HUES6 (cell line): ENCODE data around the gene GSC.
"Not testable (repeated sequence)": the region's sequence is repeated elsewhere in the genome, so short reads cannot be mapped to it uniquely, and the experiment has no call there.

Experiments
- H3K27ac ChIP-seq: 2 replicates; pipeline ENCODE4 v1.7.0; 2013; ENCODE audit warnings: low read depth, mild to moderate bottlenecking, low read length, inconsistent platforms
- H3K27me3 ChIP-seq: 2 replicates; pipeline ENCODE4 v1.6.1; 2013; ENCODE audit warnings: low read length; ENCODE audit not compliant: control insufficient read depth, insufficient read depth
- H3K36me3 ChIP-seq: 2 replicates; pipeline ENCODE4 v1.6.1; 2013; ENCODE audit warnings: low read length; ENCODE audit not compliant: control insufficient read depth, insufficient read depth
- H3K4me1 ChIP-seq: 2 replicates; pipeline ENCODE4 v1.6.1; 2013; ENCODE audit warnings: low read length; ENCODE audit not compliant: control insufficient read depth, insufficient read depth
- H3K4me3 ChIP-seq: 2 replicates; pipeline ENCODE4 v1.5.1; 2013; ENCODE audit warnings: low read depth, low read length
- H3K9ac ChIP-seq: one replicate; pipeline ENCODE4 v1.6.1; 2013; ENCODE audit warnings: mild to moderate bottlenecking, low read length
- H3K9me3 ChIP-seq: 2 replicates; pipeline ENCODE4 v1.6.1; 2013; ENCODE audit warnings: low read depth, low read length; ENCODE audit not compliant: control insufficient read depth, insufficient read depth

GSC gene

GRCh38 chr14:94769391-94770250 is at the start of gene GSC:
Gene GSC (minus strand): TSS chr14:94770113. CDS start chr14:94770015, 98 bp downstream.
- peak within 1 kb of the TSS; percentile 67 for H3K4me3 ChIP-seq
- H3K4me1 ChIP-seq = peaks cover 60% of the 10 kb centered on the region
- H3K27ac ChIP-seq = no peak within 1 kb of the TSS
- no peaks in the 10 kb centered on the region for H3K36me3 ChIP-seq
- peaks cover 100% of the 10 kb centered on the region for H3K27me3 ChIP-seq
- H3K9ac ChIP-seq = peak within 1 kb of the TSS; percentile 68
- H3K9me3 ChIP-seq = no peaks in the 10 kb centered on the region

GRCh38 chr14:94819531-94819930 is 49.6 kb upstream of the GSC start:
- H3K4me3 ChIP-seq = no peak overlapping the region
- no peak overlapping the region for H3K27ac ChIP-seq
- H3K9ac ChIP-seq = no peak overlapping the region
- peaks cover 9% of the 10 kb centered on the region for H3K9me3 ChIP-seq
- H3K36me3 ChIP-seq = no peaks in the 10 kb centered on the region
- peaks cover 6% of the 10 kb centered on the region; the same call in 1 of the 2 replicates for H3K4me1 ChIP-seq
- H3K27me3 ChIP-seq = no peaks in the 10 kb centered on the region

DNA sequence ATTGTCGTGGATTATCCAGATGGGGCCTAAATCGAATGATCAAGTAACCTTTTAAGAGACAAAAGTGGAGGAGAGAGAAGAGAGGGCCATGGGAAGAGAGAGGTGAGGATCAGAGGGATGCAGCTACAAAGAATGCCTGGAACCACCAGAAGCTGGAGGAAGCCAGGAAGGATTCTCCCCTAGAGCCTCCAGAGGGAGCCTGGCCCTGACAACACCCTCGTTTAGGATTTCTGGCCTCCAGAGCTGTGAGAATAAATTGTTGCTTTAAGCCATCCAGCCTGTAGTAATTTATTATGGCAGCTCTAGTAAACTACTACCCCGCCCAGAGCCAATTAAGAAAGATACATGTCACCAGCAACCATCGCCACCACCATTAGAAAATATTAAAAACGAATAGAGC is 46.2 kb upstream of the GSC start:
- Histone ChIP-seq H3K9ac (no peak overlapping the region), H3K36me3 (no peaks in the 10 kb centered on the region), H3K9me3 (0 out of 2 replicates have a peak, but pooled peaks cover 3% of the 10 kb centered on the region), H3K27me3 (no peaks in the 10 kb centered on the region), H3K27ac (no peak overlapping the region), H3K4me3 (no peak overlapping the region), H3K4me1 (no peaks in the 10 kb centered on the region; the same call in 1 of the 2 replicates)

DNA sequence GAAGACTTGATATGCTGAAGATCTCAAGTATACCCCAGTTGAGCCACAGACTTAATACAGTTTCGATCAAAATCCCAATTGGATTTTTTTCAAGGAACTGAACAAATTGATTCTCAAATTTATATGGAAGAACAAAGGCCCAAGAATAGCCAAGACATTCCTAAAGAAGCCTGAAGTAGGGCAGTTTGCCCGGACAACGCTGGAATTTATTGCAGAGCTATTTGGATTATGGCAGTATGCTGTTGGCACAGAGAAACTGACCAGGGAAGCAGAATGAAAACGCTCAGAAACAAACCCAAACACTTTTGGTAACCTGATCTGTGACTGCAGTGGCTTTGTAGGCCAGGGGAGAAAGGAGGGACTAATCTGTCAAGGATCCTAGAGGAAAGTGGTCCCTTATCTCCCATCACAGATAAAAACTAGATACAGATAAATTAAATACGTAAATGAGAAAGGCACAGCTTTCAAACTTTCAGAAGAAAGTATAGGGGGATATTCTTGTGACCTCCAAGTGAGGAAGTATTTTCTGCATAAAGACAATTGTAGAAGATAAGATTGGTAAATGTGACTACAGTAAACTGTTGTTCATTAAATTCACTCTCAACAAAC is 35.9 kb upstream of the GSC start:
- H3K36me3 ChIP-seq = no peaks in the 10 kb centered on the region
- no peaks in the 10 kb centered on the region for H3K9me3 ChIP-seq
- H3K27me3 ChIP-seq = no peaks in the 10 kb centered on the region
- H3K27ac ChIP-seq = no peak overlapping the region
- H3K4me3 ChIP-seq = no peak overlapping the region
- H3K9ac ChIP-seq = no peak overlapping the region
- no peaks in the 10 kb centered on the region; the same call in 1 of the 2 replicates for H3K4me1 ChIP-seq

- H3K27ac ChIP-seq = no peak overlapping the region
- no peak overlapping the region for H3K9ac ChIP-seq
- H3K9me3 ChIP-seq = 0 out of 2 replicates have a peak, but pooled peaks cover 2% of the 10 kb centered on the region
- H3K4me3 ChIP-seq = no peak overlapping the region
- no peaks in the 10 kb centered on the region for H3K36me3 ChIP-seq
- no peaks in the 10 kb centered on the region; the same call in 1 of the 2 replicates for H3K4me1 ChIP-seq
- no peaks in the 10 kb centered on the region for H3K27me3 ChIP-seq
These were observed 31.3 kb upstream of the GSC start for GRCh38 chr14:94801225-94801624.

- not testable (repeated sequence) for H3K4me1 ChIP-seq, H3K9me3 ChIP-seq, H3K36me3 ChIP-seq, H3K27ac ChIP-seq, H3K27me3 ChIP-seq, H3K9ac ChIP-seq, H3K4me3 ChIP-seq
These were observed 30.9 kb upstream of the GSC start for GRCh38 chr14:94800764-94801163.

- H3K4me3 ChIP-seq = no peak overlapping the region
- no peak overlapping the region for H3K27ac ChIP-seq
- H3K4me1 ChIP-seq = no peaks in the 10 kb centered on the region
- H3K36me3 ChIP-seq = no peaks in the 10 kb centered on the region
- H3K9me3 ChIP-seq = 0 out of 2 replicates have a peak, but pooled peaks cover 2% of the 10 kb centered on the region
- 0 out of 2 replicates have a peak, but pooled peaks cover 3% of the 10 kb centered on the region for H3K27me3 ChIP-seq
- no peak overlapping the region for H3K9ac ChIP-seq
These were observed 28.0 kb upstream of the GSC start for GRCh38 chr14:94797887-94798286.

GRCh38 chr14:94796278-94796677 is 26.4 kb upstream of the GSC start:
- H3K9me3 ChIP-seq = 0 out of 2 replicates have a peak, but pooled peaks cover 2% of the 10 kb centered on the region
- H3K27me3 ChIP-seq = 0 out of 2 replicates have a peak, but pooled peaks cover 3% of the 10 kb centered on the region
- no peaks in the 10 kb centered on the region for H3K36me3 ChIP-seq
- no peak overlapping the region for H3K27ac ChIP-seq
- H3K4me3 ChIP-seq = no peak overlapping the region
- no peaks in the 10 kb centered on the region for H3K4me1 ChIP-seq
- no peak overlapping the region for H3K9ac ChIP-seq

DNA sequence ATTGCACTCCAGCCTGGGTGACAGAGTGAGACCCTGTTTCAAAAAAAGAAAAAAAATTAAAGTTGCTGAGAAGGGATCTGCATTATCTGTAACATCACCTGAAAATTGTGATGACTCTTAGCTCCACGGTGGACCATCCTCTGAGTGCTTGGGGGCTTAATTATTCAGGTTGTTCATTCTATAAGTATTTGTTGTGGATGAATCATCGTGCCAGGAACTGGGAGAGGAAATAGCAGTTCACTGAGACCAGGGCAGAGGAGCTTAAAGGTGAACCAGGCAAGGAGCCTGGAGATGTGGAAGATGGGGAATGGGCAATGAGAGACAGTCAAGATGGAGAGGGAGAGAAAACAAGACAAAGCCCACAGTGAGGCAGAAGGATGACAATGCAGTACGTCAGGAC is 25.5 kb upstream of the GSC start:
- Histone ChIP-seq H3K9me3 (0 out of 2 replicates have a peak, but pooled peaks cover 2% of the 10 kb centered on the region), H3K9ac (no peak overlapping the region), H3K4me3 (no peak overlapping the region), H3K36me3 (no peaks in the 10 kb centered on the region), H3K4me1 (no peaks in the 10 kb centered on the region), H3K27me3 (0 out of 2 replicates have a peak, but pooled peaks cover 3% of the 10 kb centered on the region), H3K27ac (no peak overlapping the region)

DNA sequence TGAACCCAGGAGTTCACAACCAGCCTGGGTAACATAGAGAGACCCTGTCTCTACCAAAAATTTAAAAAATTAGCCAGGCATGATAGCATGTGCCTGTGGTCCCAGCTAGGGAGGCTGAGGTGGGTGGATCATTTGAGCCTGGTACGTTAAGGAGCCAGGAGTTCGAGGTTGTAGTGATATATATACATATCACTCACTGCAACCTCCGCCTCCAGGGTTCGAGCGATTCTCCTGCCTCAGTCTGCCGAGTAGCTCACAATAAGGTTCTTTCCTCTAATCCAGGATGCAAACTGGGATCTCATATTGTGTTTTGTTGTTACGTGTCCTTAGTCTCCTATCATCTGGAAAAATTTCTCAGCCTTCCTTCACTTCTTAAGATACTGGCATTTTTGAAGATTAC is 24.0 kb upstream of the GSC start:
- Histone ChIP-seq H3K27ac (no peak overlapping the region), H3K27me3 (0 out of 2 replicates have a peak, but pooled peaks cover 3% of the 10 kb centered on the region), H3K9ac (no peak overlapping the region), H3K9me3 (0 out of 2 replicates have a peak, but pooled peaks cover 2% of the 10 kb centered on the region), H3K36me3 (no peaks in the 10 kb centered on the region), H3K4me1 (no peaks in the 10 kb centered on the region), H3K4me3 (no peak overlapping the region)

DNA sequence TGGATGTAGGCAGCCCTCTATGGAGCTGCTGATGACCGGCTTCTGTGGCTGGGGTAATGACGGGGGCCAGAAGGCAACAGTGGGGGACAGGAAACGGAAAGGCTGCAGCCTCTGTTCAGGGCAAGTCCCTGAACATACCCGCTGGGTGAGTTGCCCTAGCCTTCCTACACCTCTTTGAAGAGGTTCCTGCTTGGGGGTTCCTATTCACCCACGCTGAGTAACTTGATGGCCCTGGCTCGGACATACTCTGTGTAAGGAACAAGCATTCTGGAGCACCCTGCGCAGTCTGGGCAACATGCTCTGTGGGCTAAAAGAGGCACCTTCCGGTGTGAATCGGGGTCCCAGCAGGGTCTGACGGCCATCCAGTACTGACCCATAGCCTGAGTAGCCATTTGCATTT is 17.7 kb upstream of the GSC start:
- Histone ChIP-seq H3K9ac (no peak overlapping the region), H3K4me1 (no peaks in the 10 kb centered on the region), H3K27ac (no peak overlapping the region), H3K27me3 (no peaks in the 10 kb centered on the region), H3K4me3 (no peak overlapping the region), H3K36me3 (no peaks in the 10 kb centered on the region), H3K9me3 (no peaks in the 10 kb centered on the region)
